Loucy (cell line): ENCODE data around the gene SKI.

Experiments used
- H2AFZ ChIP-seq: fragments of 200-600 bp; sonication (generic); 2 replicates; pipeline ENCODE4 v1.6.0; 2016; ENCODE audit warnings: antibody characterized with exemption, mild to moderate bottlenecking, low read length, moderate library complexity
- H3F3A ChIP-seq: fragments of 200-600 bp; 2 replicates; pipeline ENCODE4 v1.6.0; 2016; ENCODE audit warnings: antibody characterized with exemption, low read depth, mild to moderate bottlenecking
- H3K27me3 ChIP-seq: fragments of 200-600 bp; sonication (generic); 2 replicates; pipeline ENCODE4 v1.6.1; 2014; ENCODE audit warnings: low read length, mild to moderate bottlenecking; ENCODE audit not compliant: insufficient read depth, poor library complexity, severe bottlenecking
- H3K36me3 ChIP-seq: fragments of 200-600 bp; sonication (generic); 2 replicates; pipeline ENCODE4 v1.6.1; 2016; ENCODE audit warnings: low read length; ENCODE audit not compliant: insufficient read depth
- H3K4me1 ChIP-seq: fragments of 200-600 bp; sonication (generic); 2 replicates; pipeline ENCODE4 v1.5.1; 2014; ENCODE audit warnings: low read length, mild to moderate bottlenecking; ENCODE audit not compliant: insufficient read depth, poor library complexity, severe bottlenecking
- H3K4me2 ChIP-seq: fragments of 200-600 bp; sonication (generic); 2 replicates; pipeline ENCODE4 v1.6.0; 2014; ENCODE audit warnings: antibody characterized with exemption, low read length, low read depth, mild to moderate bottlenecking; ENCODE audit not compliant: poor library complexity, severe bottlenecking
- H3K4me3 ChIP-seq: fragments of 200-600 bp; sonication (generic); 2 replicates; pipeline ENCODE4 v1.5.1; 2014; ENCODE audit warnings: low read length, mild to moderate bottlenecking, mixed read lengths; ENCODE audit not compliant: poor library complexity, severe bottlenecking
- H3K79me2 ChIP-seq: fragments of 200-600 bp; sonication (generic); 2 replicates; pipeline ENCODE4 v1.6.1; 2014; ENCODE audit warnings: low read length; ENCODE audit not compliant: insufficient read depth
- H3K9ac ChIP-seq: fragments of 200-600 bp; sonication (generic); 2 replicates; pipeline ENCODE4 v1.6.0; 2014; ENCODE audit warnings: mild to moderate bottlenecking, low read depth, low read length, moderate library complexity; ENCODE audit not compliant: poor library complexity, severe bottlenecking
- H3K9me2 ChIP-seq: fragments of 200-600 bp; sonication (generic); replicated peaks from 2 replicates; pipeline ENCODE4 v1.6.1; 2016; ENCODE audit warnings: low read depth, low read length, mixed read lengths
- H3K9me3 ChIP-seq: fragments of 200-600 bp; sonication (generic); 2 replicates; pipeline ENCODE4 v1.6.1; 2014; ENCODE audit warnings: mild to moderate bottlenecking, antibody characterized with exemption, low read length, low read depth; ENCODE audit not compliant: insufficient read depth
- H4K20me1 ChIP-seq: fragments of 200-600 bp; sonication (generic); 2 replicates; pipeline ENCODE4 v1.6.0; 2014; ENCODE audit warnings: antibody characterized with exemption, low read length, mild to moderate bottlenecking; ENCODE audit not compliant: insufficient read depth, poor library complexity, severe bottlenecking
- EZH2phosphoT487 ChIP-seq: fragments of 200-600 bp; IDR thresholded peaks from 2 replicates; pipeline ENCODE4 v1.6.1; 2018; ENCODE audit warnings: antibody characterized with exemption, mild to moderate bottlenecking, moderate library complexity, borderline replicate concordance
- TF ChIP-seq, protein P1 (sequence below): fragments of 200-600 bp; sonication (generic); conservative IDR thresholded peaks from 2 replicates; pipeline ENCODE4 v1.5.1; 2014; ENCODE audit warnings: mild to moderate bottlenecking, antibody characterized with exemption, low read length

Gene SKI

DNA sequence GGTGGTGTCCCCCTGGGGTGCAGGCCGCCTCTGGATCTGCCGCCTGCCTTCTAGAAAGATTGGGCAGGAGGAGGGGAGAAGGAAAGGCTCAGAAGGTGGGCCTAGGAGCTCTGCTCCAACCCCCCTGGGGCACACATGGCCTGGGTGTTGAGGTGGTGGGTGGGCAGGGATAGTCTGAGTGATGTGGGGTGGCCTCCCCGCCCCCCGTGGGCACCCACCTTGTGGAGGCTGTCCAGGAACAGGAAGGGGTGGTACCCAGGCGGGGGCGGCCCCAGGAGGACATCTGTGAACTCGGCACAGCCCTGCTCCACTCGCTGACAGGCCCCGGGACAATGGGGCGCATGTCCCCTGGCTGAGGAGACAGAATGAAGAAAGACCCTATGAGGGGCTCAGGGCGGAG lies 108.4 kb downstream of the SKI start:
- Histone ChIP-seq H3K27me3 (no peaks in the 10 kb centered on the region), H3K36me3 (no peaks in the 10 kb centered on the region), H3K9me3 (no peaks in the 10 kb centered on the region), H3K4me3 (no peak overlapping the region), H3F3A (no peaks in the 10 kb centered on the region), H3K4me2 (no peak overlapping the region), H3K4me1 (no peaks in the 10 kb centered on the region), H3K79me2 (no peaks in the 10 kb centered on the region), H4K20me1 (no peaks in the 10 kb centered on the region), H3K9me2 (no peaks in the 10 kb centered on the region), H2AFZ (no peak overlapping the region), H3K9ac (no peak overlapping the region)
- TF ChIP-seq, protein P1, sequence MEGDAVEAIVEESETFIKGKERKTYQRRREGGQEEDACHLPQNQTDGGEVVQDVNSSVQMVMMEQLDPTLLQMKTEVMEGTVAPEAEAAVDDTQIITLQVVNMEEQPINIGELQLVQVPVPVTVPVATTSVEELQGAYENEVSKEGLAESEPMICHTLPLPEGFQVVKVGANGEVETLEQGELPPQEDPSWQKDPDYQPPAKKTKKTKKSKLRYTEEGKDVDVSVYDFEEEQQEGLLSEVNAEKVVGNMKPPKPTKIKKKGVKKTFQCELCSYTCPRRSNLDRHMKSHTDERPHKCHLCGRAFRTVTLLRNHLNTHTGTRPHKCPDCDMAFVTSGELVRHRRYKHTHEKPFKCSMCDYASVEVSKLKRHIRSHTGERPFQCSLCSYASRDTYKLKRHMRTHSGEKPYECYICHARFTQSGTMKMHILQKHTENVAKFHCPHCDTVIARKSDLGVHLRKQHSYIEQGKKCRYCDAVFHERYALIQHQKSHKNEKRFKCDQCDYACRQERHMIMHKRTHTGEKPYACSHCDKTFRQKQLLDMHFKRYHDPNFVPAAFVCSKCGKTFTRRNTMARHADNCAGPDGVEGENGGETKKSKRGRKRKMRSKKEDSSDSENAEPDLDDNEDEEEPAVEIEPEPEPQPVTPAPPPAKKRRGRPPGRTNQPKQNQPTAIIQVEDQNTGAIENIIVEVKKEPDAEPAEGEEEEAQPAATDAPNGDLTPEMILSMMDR = no peak
- TF ChIP-seq EZH2phosphoT487 = no peak

DNA sequence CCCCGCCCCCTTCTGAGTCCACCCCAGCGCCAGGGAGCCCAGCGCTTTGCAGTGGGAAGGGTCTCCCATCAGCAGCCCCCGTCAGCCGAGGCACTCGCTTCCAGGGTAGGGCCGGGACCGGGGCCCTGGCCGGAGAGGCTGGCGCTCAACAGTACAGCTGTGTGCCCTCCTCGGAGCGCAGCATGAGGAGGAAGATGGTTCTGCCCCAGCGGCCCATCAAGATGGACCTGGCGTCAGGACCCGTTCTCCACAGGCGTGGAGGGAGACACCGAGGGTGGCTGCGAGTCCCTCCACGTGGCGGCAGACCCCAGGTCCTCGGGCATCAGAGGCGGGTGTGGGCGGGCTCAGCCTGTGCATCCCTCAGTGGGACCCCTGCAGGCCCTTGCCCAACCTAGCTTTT lies 109.0 kb downstream of the SKI start:
- Histone ChIP-seq H3K36me3 (no peaks in the 10 kb centered on the region), H3K4me3 (no peak overlapping the region), H4K20me1 (no peaks in the 10 kb centered on the region), H3K9me2 (no peaks in the 10 kb centered on the region), H3K79me2 (no peaks in the 10 kb centered on the region), H3K9ac (no peak overlapping the region), H3K4me2 (no peak overlapping the region), H3K4me1 (no peaks in the 10 kb centered on the region), H3K27me3 (no peaks in the 10 kb centered on the region), H2AFZ (no peak overlapping the region), H3K9me3 (no peaks in the 10 kb centered on the region), H3F3A (no peaks in the 10 kb centered on the region)
- no peak for TF ChIP-seq EZH2phosphoT487
- TF ChIP-seq, protein P1 = no peak

DNA sequence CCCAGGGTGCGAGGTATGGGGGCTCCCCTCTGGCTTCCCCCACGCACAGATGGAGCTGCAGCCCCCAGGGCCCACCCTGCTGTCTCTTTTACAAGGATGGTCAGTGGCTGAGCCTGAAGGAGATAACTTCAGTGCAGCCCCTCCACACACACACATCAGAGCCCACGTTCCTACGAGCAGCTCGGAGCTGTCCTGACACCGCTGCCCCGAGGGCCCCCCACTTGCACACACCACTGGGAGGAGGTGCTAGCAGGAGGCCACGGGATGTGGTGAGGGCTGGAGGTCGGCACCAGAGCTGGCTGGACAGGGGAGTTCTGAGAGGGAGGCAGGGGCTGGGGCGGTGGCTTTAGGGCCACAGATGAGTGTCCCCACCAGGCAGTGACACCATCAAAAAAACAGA lies 109.4 kb downstream of the SKI start:
- TF ChIP-seq EZH2phosphoT487 = no peak
- TF ChIP-seq, protein P1 = no peak
- Histone ChIP-seq H3K79me2 (no peaks in the 10 kb centered on the region), H3F3A (no peaks in the 10 kb centered on the region), H3K4me3 (no peak overlapping the region), H3K9me3 (no peaks in the 10 kb centered on the region), H3K9me2 (no peaks in the 10 kb centered on the region), H3K36me3 (no peaks in the 10 kb centered on the region), H4K20me1 (no peaks in the 10 kb centered on the region), H3K4me2 (no peak overlapping the region), H3K4me1 (no peaks in the 10 kb centered on the region), H3K27me3 (no peaks in the 10 kb centered on the region), H3K9ac (no peak overlapping the region), H2AFZ (no peak overlapping the region)
